Measurements from ENCODE around the gene METTL16. TPM values are rescaled to one million over a fixed set of nuclear protein-coding genes. Genes with fewer than 3 reads are reported as not detected.

METTL16 gene
- total and polyA plus RNA-seq, 2 of the 8 experiments (the other 6 are each of a cell fraction or from before 2014, with no cell fraction given), result 22.8 to 59.4 TPM

DNA sequence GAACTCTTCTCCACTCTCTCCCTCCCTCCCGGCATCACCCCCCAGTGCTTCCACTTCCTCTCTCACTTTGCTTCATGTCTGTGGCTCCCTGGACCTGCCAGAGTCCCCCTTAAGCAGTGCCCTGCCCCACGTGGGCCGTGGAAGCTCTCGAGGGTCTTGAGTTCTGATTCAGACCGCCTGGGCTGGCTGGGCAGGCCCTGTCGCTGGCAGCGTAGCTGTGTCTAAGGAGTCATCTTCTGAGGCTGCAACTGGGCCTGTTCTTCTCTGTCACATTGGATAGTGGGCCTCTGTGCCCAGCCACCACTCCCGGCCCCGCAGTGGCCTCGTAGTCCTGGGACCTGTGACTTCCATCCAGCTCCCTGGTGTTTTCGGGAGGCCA, 141.5 kb downstream of the METTL16 start (continued):
- TF ChIP-seq CHD7 (IDR thresholded peaks at IDR 0.05; ENCODE audit: insufficient replicate concordance, low read length) (no peak), NANOG (IDR thresholded peaks at IDR 0.05; ENCODE audit: insufficient read depth, low read depth, low read length, poor library complexity, severe bottlenecking) (no peak), TBP (IDR thresholded peaks at IDR 0.05; ENCODE audit: low read depth, low read length) (no peak)
